GM18858 (cell line): ENCODE measurements around the gene SEPTIN2.
"Not testable (repeated sequence)": the region's sequence is repeated elsewhere in the genome, so short reads cannot be mapped to it uniquely, and the experiment has no call there.

ENCODE experiments used
- ATAC-seq: cut with Tn5 transposase; IDR thresholded peaks from one replicate; pipeline ENCODE4 v1.9.1; 2021; ENCODE audit not compliant: unreplicated experiment

SEPTIN2 gene

DNA sequence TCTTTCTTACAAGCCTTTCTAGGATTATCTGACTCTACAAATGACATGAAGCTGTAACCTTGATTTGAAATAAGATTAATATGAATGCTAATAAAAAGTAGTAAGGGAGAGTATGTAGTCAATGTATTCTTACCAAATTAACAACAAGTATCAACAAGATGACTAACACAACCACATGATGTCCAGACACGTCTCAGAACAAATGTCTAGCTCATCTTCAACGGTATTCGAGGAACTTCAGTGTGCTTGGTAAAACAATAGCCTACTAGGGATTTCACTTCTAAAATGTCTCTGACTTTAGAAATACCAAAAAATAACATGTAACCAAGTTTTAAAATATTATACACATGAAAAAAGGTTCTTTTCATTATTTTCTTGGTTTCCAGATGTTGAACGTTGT lies 3.6 kb upstream of the SEPTIN2 start:
- no peak for ATAC-seq

- no peak for ATAC-seq
These were observed 2.1 kb upstream of the SEPTIN2 start for GRCh38 chr2:241313543-241314095.

DNA sequence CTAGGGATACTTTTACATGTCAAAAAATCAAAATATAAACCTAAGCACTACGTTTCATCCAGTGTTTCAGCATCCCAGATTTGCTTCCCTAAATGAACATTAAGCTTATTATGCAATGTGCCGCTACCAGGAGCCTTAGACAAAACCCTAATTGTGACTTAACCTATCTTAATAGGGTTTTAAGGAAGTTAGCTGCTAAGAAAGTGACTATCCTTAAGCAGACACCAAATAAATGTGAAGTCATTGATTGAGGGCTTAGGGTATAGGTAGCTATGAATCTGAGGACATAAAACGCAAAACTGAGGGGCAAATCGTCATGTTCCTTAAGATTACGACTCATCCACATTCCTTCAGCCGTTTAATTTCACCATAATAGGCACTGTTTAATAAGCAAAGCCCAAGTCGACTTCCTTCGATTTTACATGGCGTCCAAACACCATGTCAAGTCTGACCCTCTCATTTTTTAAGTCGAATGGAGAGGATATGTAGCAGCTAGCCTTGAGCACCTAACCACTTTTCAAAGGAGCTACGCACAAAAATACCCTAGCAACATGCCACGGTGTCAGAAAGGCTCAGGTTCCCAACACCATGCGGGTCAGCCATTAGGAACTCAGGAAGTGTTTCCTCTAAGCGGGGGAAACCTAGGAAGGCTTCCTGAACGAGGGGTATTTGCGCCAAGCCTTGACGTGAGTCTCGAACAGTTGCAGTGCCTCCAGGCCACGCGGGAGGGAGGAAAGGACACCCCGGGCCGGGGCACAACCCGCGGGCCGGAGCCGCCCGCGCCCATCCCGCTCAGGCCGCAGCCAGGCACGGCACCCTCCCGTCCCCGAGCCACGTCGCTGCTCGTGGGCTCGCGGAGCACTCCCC lies 1.3 kb upstream of the SEPTIN2 start:
- no peak for ATAC-seq

DNA sequence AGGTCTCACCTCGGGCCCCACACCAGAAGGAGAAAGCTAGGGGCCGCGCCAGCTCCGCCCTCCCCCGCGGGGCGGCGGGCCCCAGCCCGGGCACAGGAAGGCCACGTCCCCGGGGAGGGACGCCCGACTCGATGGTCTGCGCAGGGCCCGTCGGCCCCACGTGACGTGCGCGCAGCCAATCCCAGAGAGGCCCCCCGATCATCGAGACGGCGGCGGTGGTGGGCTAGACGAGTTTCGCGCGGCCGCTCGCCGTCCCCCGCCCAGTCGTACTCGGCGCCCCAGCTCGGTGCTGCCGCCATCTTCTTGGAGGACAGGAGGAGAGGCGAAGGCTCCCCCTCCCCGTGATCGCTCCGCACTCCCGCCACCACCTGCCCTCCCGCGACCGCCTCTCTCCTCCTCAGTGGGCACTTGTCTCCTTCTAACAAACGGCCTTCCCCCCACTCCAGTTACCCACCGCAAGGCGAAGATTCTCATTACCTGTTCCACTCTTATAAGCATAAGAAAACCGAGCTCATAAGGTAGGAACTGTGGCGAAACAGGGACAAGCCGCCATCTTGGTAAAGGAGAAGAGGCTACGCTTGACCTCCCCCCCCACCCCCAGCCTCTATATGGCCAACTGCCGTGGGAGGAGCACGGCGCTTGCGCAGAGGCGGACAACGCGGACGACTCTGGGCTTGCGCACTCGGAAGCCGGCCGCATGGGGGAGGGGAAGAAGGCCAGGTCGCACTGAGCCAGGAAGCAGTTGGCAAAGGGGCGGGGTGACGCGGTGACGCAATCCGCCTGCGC lies 439 bp upstream of the SEPTIN2 start, which contains the start of gene HDLBP:
HDLBP (minus strand) TSS at position 580 of the 786 bp plus-strand sequence. CDS start 48,803 bp downstream, outside the sequence.
- peak; percentile 49 for ATAC-seq

GRCh38 chr2:241316825-241317224 lies 1.1 kb downstream of the SEPTIN2 start:
- no peak for ATAC-seq

- no peak for ATAC-seq
These were observed 1.7 kb downstream of the SEPTIN2 start for GRCh38 chr2:241317391-241317790.

DNA sequence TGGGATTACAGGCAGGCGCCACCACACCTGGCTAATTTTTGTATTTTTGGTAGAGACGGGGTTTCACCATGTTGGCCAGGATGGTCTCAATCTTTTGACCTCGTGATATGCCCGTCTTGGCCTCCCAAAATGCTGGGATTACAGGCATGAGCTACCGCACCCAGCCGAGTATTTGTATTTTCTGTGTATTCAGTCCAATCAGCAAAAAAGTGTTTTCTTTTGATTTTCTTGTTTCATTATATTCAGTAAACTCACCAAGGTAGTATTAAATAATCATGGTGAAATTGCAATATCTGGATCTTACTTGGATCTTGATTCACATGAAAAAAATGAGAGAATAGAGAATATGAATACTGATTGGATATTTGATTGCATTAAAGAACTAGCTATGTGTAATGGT lies 3.1 kb downstream of the SEPTIN2 start:
- not testable (repeated sequence) for ATAC-seq

GRCh38 chr2:241320394-241320793 lies 4.7 kb downstream of the SEPTIN2 start:
- no peak for ATAC-seq

GRCh38 chr2:241321033-241321432 lies 5.3 kb downstream of the SEPTIN2 start:
- ATAC-seq: no peak

GRCh38 chr2:241321886-241322285 lies 6.2 kb downstream of the SEPTIN2 start:
- no peak for ATAC-seq

GRCh38 chr2:241323778-241324177 lies 8.1 kb downstream of the SEPTIN2 start:
- ATAC-seq: no peak

GRCh38 chr2:241324775-241325174 lies 9.1 kb downstream of the SEPTIN2 start:
- ATAC-seq: no peak

GRCh38 chr2:241325257-241325656 lies 9.5 kb downstream of the SEPTIN2 start:
- no peak for ATAC-seq

GRCh38 chr2:241329669-241330615 lies 14.2 kb downstream of the SEPTIN2 start:
- no peak for ATAC-seq

DNA sequence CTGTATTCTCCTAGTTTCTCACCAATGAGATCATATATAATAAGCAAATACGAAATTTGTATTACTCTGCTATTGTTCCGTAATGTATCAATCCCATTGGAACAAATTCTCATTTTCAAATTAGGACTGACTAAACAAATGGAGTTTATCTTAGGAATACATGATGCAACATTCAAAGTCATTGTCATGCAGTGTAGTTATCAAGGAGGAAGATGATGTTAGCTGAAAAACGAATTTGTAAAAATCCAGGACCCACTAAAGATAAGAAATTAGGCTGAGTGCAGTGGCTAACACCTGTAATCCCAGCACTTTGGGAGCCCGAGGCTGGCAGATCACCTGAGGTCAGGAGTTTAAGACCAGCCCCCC lies 14.9 kb downstream of the SEPTIN2 start:
- no peak for ATAC-seq

DNA sequence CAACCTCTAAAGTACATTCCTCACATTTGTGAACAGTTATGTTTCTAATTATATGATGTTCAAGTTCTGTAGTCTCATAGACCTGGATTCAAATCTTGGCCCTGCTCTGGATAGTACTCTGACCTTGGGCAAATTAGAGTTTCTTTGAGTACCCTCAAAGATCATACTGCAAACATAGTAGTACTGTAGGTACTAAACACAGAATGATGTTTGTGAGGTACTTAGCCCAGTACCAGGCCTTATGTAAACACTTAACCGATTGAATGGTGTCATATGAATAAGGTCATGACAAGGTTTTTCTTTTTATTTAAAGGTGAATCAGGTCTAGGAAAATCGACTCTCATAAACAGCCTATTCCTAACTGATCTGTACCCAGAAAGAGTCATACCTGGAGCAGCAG lies 19.1 kb downstream of the SEPTIN2 start:
- ATAC-seq: no peak

DNA sequence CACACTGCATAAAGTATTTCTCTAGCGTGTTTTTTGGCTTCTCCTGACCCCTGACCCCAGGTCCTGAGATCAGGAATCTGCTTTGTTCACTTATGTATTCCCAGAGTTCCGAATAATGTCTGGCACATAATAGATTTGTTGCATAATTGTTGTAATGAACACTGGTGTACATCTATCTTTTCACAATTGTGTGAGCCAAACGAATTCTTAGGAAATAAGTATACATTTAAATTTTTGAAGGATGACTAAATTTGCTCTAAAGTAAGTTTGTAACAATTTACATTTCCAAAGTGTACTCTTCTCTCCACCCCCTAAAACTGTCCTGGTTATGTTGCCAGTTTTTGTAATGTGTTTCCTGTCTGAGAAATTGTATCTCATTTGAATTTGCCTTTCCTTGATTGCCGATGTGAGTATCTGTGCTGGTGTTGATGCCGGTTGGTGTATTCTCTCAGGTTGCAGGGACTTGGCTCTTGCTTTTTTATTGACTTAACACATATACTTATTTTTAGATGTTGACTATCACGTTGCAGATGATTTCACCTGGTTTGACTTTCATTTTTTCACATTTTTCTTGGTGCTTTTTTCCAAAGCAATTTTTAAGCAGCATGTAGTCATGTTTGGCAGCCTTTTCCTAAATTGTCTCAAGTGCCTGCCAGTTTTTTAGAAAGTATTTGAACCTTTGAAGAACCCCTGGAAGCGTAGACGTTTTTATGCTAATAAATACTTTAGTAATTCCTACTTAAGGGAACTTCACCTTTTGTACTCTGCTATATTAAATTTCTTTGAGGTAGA lies 24.3 kb downstream of the SEPTIN2 start:
- ATAC-seq: no peak

DNA sequence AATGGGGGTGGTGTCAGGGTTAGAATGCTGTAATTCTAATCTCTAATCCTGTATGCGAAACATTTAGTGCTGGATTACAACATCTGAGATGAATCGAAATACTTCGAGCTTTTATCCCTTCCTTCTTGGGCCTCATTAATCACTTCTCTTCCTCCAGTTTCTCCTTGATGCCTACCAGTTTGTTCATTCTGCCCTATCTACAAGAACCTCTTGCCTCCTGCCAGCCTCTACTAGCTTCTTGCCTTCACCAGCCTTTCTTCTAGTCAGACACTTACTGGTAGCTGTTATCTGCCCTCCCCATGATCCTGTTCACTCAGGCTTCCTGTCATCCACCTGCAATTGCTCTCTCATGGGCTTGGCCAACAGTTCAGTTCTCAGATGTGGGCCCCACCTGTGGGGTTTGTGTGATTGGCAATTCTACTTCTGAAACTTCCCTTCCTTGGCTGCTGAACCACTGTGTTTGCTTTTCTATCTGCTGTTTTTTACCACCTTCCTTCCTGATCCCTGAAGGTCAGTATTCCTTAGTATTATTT lies 25.0 kb downstream of the SEPTIN2 start:
- no peak for ATAC-seq

DNA sequence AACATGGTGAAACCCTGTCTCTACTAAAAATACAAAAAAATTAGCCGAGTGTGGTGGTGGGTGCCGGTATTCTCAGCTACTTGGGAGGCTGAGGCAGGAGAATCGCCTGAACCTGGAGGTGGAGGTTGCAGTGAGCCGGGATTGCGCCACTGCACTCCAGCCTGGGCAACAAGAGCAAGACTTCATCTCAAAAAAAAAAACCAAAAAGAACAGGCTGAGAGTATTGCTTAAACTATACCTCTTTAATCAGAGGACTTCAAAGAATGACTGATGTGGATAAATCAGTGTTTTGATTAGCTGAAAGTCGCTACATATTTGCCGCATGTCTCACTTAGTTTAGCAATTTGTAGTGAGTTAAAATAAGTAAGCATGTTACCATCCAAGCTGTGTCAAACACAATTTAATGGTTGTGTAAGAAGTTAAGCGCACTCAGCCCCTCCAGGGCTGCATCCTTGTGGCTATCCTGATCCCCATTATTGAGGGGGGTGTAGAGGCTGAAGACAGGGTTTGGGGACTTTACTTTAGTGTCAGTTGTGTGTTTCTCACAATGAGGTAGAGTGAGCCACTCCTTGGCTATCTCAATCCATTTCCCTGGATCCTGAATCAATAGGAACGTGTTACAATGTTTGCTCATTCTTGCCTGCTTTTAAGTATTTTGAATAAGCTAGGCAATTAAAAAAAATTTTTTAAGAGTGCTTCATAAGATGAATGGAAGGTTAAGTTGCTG lies 29.4 kb downstream of the SEPTIN2 start:
- ATAC-seq: no peak
